Thyroid gland (tissue), 4 donors: ENCODE measurements around the gene MAST4. TPM values are rescaled to one million over a fixed set of nuclear protein-coding genes. Genes with fewer than 3 reads are reported as not detected.

Experiments
- DNase-seq, 2 donors: peaks; one replicate each; pipeline ENCODE4 v3.0.0-alpha.2; 2019
- H3K27ac ChIP-seq, 3 donors: fragments of 200-600 bp; sonication (generic); 1 replicate in 2 of 3; 2 replicates in 1 of 3; pipeline ENCODE4 v1.5.1; 2016 to 2019; ENCODE audit warnings: mild to moderate bottlenecking in 1 of 3, moderate library complexity in 1 of 3
- H3K27me3 ChIP-seq: fragments of 200-600 bp; sonication (generic); one replicate; pipeline ENCODE4 v1.5.1; 2019
- H3K36me3 ChIP-seq, 2 donors: fragments of 200-600 bp; sonication (generic); one replicate each; pipeline ENCODE4 v1.5.1; 2016 to 2019
- H3K4me1 ChIP-seq, 2 donors: fragments of 200-600 bp; sonication (generic); one replicate each; pipeline ENCODE4 v1.5.1; 2017 to 2019
- H3K4me3 ChIP-seq, 3 donors: fragments of 200-600 bp; sonication (generic); replicated peaks in 1 of 3; 1 replicate in 2 of 3; 2 replicates in 1 of 3; pipeline ENCODE4 v1.5.1; 2016; ENCODE audit warnings: mild to moderate bottlenecking in 1 of 3
- H3K9me3 ChIP-seq: fragments of 200-600 bp; sonication (generic); one replicate; pipeline ENCODE4 v1.5.1; 2017
- POLR2A ChIP-seq, 2 donors: fragments of 450-650 bp; IDR thresholded peaks; one replicate each; pipeline ENCODE4 v1.6.1; 2017; ENCODE audit warnings: antibody characterized with exemption in 2 of 2, mild to moderate bottlenecking in 2 of 2, moderate library complexity in 1 of 2
- WGBS, 2 donors: methylation state at CpG; one replicate each; pipeline ENCODE4 v1.1.5; 2017; 5-methylcytosine and 5-hydroxymethylcytosine counted together
- intact Hi-C: fragments of 100-400 bp; cut with DNase I; formaldehyde crosslinking; loops from one replicate; pipeline ENCODE4 v1.15.1; 2023
- total RNA-seq, 4 donors: library from RNA; depleted of rRNA; stranded (reverse); fragments of >200 nt; gene quantifications; one replicate each; pipeline ENCODE4 v1.2.3, GENCODE V29; 2016
- TF ChIP-seq, protein P1 (sequence below), 6 experiments: fragments of 200-600 bp in 3 of 6; fragments of 450-650 bp in 3 of 6; sonication (generic) in 3 of 6; IDR thresholded peaks; one replicate each; pipeline ENCODE4 v1.5.1; 2016 to 2019; ENCODE audit warnings: antibody characterized with exemption in 6 of 6, mild to moderate bottlenecking in 2 of 6, inconsistent platforms in 1 of 6, moderate library complexity in 1 of 6

MAST4 gene
- total RNA-seq, 4 donors from 2014 or later = 20.2 to 38.3 (median 24.4) TPM

DNA sequence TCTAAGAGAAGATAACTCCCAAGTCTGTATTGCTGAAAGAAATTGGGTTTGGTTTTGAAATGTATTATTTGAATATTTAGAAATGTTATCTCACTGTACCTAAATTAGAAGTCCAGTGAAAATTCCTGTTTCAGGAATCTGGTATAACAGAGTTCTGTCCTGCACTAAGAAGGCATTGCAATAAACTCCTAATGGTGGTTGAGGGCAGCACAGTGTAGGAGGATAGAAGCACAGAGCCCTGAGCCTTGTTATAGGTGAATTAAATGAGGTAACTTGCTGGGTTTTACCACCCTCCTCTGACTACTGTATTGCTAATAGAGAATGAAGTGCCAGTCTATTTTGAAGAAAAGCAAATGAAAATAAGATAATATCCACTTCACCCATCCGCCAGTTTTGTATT is 457.0 kb downstream of the MAST4 start:
- no peaks in the 10 kb centered on the region for H3K36me3 ChIP-seq
- TF ChIP-seq, protein P1, sequence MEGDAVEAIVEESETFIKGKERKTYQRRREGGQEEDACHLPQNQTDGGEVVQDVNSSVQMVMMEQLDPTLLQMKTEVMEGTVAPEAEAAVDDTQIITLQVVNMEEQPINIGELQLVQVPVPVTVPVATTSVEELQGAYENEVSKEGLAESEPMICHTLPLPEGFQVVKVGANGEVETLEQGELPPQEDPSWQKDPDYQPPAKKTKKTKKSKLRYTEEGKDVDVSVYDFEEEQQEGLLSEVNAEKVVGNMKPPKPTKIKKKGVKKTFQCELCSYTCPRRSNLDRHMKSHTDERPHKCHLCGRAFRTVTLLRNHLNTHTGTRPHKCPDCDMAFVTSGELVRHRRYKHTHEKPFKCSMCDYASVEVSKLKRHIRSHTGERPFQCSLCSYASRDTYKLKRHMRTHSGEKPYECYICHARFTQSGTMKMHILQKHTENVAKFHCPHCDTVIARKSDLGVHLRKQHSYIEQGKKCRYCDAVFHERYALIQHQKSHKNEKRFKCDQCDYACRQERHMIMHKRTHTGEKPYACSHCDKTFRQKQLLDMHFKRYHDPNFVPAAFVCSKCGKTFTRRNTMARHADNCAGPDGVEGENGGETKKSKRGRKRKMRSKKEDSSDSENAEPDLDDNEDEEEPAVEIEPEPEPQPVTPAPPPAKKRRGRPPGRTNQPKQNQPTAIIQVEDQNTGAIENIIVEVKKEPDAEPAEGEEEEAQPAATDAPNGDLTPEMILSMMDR (IDR thresholded peaks at IDR 0.05) = no peak
- no peak for TF ChIP-seq POLR2A (IDR thresholded peaks at IDR 0.05)
- H3K9me3 ChIP-seq = no peaks in the 10 kb centered on the region
- 94 to 95% methylated on average over 1 of the region's 1 CpG for WGBS, 2 donors
- peaks cover 3 to 14% of the 10 kb centered on the region in 2 donors for H3K4me1 ChIP-seq
- no peaks in the 10 kb centered on the region for H3K27me3 ChIP-seq
- no peak overlapping the region for H3K27ac ChIP-seq
- intact Hi-C loops = no loop called here
- H3K4me3 ChIP-seq = no peak overlapping the region
- no peak for DNase-seq

GRCh38 chr5:67058998-67059743 is 463.0 kb downstream of the MAST4 start:
- H3K36me3 ChIP-seq = no peaks in the 10 kb centered on the region
- intact Hi-C loops = no loop called here
- H3K9me3 ChIP-seq = no peaks in the 10 kb centered on the region
- H3K4me3 ChIP-seq = no peak overlapping the region
- WGBS, 2 donors = 75 to 81% methylated on average over 4 of the region's 4 CpGs
- H3K27me3 ChIP-seq = no peaks in the 10 kb centered on the region
- DNase-seq = no peak
- TF ChIP-seq, protein P1 (IDR thresholded peaks at IDR 0.05) = no peak
- peaks cover 0 to 11% of the 10 kb centered on the region in 2 donors for H3K4me1 ChIP-seq
- H3K27ac ChIP-seq = no peak overlapping the region

DNA sequence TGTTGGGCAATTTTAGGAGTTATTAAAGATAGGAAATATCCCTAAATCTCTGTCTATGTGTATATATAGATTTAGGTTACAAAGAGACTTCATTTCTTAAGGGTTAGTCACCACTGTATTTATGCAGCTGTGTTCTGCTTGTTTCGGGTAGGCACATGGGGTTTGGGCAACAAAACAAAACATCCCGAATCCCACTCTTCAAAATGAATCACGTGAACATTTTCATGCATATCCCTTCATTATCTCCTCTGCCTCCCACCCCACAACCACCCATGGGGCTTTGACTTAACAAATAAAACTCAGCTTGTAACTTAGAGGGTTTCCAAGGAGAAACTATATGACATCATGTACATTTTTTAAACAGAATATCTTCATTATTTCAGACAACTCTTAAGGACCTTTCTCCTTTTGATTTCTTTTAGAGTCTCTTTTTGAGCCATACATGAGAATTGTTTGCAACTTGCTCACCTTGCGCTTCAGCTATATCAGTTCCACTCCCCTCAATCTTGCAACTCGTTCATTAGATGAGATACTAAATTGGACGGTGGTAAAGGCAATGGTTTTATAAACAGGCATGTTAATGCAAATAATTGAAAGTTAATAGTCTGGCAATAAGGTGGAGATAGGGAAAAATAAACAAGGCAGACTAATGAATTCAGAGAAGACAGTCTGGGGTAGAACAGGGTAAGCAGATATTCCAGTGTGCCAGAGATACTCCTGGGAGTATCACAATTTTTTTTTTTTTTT is 463.7 kb downstream of the MAST4 start:
- TF ChIP-seq, protein P1 (IDR thresholded peaks at IDR 0.05) = no peak
- no peak for TF ChIP-seq POLR2A (IDR thresholded peaks at IDR 0.05)
- H3K4me3 ChIP-seq = no peak overlapping the region
- H3K36me3 ChIP-seq = no peaks in the 10 kb centered on the region
- no peaks in the 10 kb centered on the region for H3K27me3 ChIP-seq
- intact Hi-C loops = no loop called here
- 91 to 93% methylated on average over 6 of the region's 6 CpGs for WGBS, 2 donors
- peaks cover 0 to 11% of the 10 kb centered on the region in 2 donors for H3K4me1 ChIP-seq
- DNase-seq = no peak
- H3K27ac ChIP-seq = no peak overlapping the region
- H3K9me3 ChIP-seq = no peaks in the 10 kb centered on the region

- intact Hi-C loops = no loop called here
- H3K4me1 ChIP-seq = peaks cover 0 to 11% of the 10 kb centered on the region in 2 donors
- no peak overlapping the region for H3K4me3 ChIP-seq
- whole genome bisulfite sequencing, 2 donors = 96 to 97% methylated on average over 1 of the region's 1 CpG
- no peak for DNase-seq
- no peak for TF ChIP-seq POLR2A (IDR thresholded peaks at IDR 0.05)
- TF ChIP-seq, protein P1 (IDR thresholded peaks at IDR 0.05) = no peak
- no peaks in the 10 kb centered on the region for H3K9me3 ChIP-seq
- no peak overlapping the region for H3K27ac ChIP-seq
- H3K27me3 ChIP-seq = no peaks in the 10 kb centered on the region
- H3K36me3 ChIP-seq = no peaks in the 10 kb centered on the region
These were observed 465.3 kb downstream of the MAST4 start for GRCh38 chr5:67061511-67061910.

- DNase-seq = no peak
- Histone ChIP-seq H3K9me3 (no peaks in the 10 kb centered on the region), H3K27me3 (no peaks in the 10 kb centered on the region), H3K36me3 (no peaks in the 10 kb centered on the region), H3K4me3 (no peak overlapping the region), H3K4me1 (peaks cover 0 to 11% of the 10 kb centered on the region in 2 donors), H3K27ac (no peak overlapping the region)
- TF ChIP-seq POLR2A (IDR thresholded peaks at IDR 0.05) = no peak
- TF ChIP-seq, protein P1 (IDR thresholded peaks at IDR 0.05) = no peak
- intact Hi-C loops = no loop called here
- WGBS, 2 donors = 86 to 89% methylated on average over 3 of the region's 3 CpGs
These were observed 466.9 kb downstream of the MAST4 start for GRCh38 chr5:67063055-67063454.
